Spleen (tissue), 11 donors: ENCODE measurements around the gene NRG3. TPM values are rescaled to one million over a fixed set of nuclear protein-coding genes. Genes with fewer than 3 reads are reported as not detected.

Experiments
- DNase-seq: peaks from one replicate; pipeline ENCODE4 v3.0.0-alpha.2; 2020
- H3K27ac ChIP-seq, 8 donors: fragments of 200-600 bp; sonication (generic) in 7 of 8; 1 replicate in 4 of 8; 2 replicates in 4 of 8; pipeline versions ENCODE4 v1.5.0 to v1.8.0; 2016 to 2021; ENCODE audit warnings: inconsistent platforms in 4 of 8, mild to moderate bottlenecking in 4 of 8, moderate library complexity in 1 of 8
- H3K27me3 ChIP-seq, 7 donors: fragments of 200-600 bp; sonication (generic) in 6 of 7; replicated peaks in 1 of 7; 1 replicate in 4 of 7; 2 replicates in 3 of 7; pipeline versions ENCODE4 v1.5.0 to v1.8.0; 2016 to 2021; ENCODE audit warnings: inconsistent platforms in 3 of 7, mild to moderate bottlenecking in 1 of 7
- H3K36me3 ChIP-seq, 6 donors: fragments of 200-600 bp; sonication (generic) in 5 of 6; 1 replicate in 4 of 6; 2 replicates in 2 of 6; pipeline versions ENCODE4 v1.5.0 to v1.8.0; 2016 to 2021; ENCODE audit warnings: inconsistent platforms in 2 of 6
- H3K4me1 ChIP-seq, 6 donors: fragments of 200-600 bp; sonication (generic) in 5 of 6; 1 replicate in 3 of 6; 2 replicates in 3 of 6; pipeline versions ENCODE4 v1.5.0 to v1.8.0; 2016 to 2021; ENCODE audit warnings: inconsistent platforms in 3 of 6
- H3K4me3 ChIP-seq, 8 donors: fragments of 200-600 bp; sonication (generic) in 7 of 8; 1 replicate in 4 of 8; 2 replicates in 4 of 8; pipeline versions ENCODE4 v1.5.0 to v1.8.0; 2016 to 2021; ENCODE audit warnings: inconsistent platforms in 4 of 8, mild to moderate bottlenecking in 4 of 8, moderate library complexity in 2 of 8
- H3K9me3 ChIP-seq, 8 donors: fragments of 200-600 bp; sonication (generic) in 7 of 8; 1 replicate in 4 of 8; 2 replicates in 4 of 8; pipeline versions ENCODE4 v1.5.0 to v1.8.0; 2016 to 2021; ENCODE audit warnings: inconsistent platforms in 4 of 8
- POLR2A ChIP-seq, 3 donors: fragments of 450-650 bp; IDR thresholded peaks; one replicate each; pipeline ENCODE4 v1.5.1; 2017; ENCODE audit warnings: antibody characterized with exemption in 3 of 3, mild to moderate bottlenecking in 1 of 3
- POLR2AphosphoS5 ChIP-seq, 3 donors: sonication (generic); formaldehyde crosslinking; IDR thresholded peaks; one replicate each; pipeline ENCODE4 v1.5.1; 2017; ENCODE audit warnings: antibody characterized with exemption in 3 of 3
- WGBS, 5 donors: extraction: QIAGEN DNeasy Blood & Tissue Kit in 3 of 5; methylation state at CpG; one replicate each; pipeline versions ENCODE4 v1.1.5 to v1.1.7; 2013 to 2018; 5-methylcytosine and 5-hydroxymethylcytosine counted together
- intact Hi-C: fragments of 100-400 bp; cut with DNase I; formaldehyde crosslinking; loops from one replicate; pipeline ENCODE4 v1.15.0; 2023; ENCODE audit warnings: low total_unique reads
- polyA plus RNA-seq, 3 donors: library from polyadenylated mRNA; stranded (reverse); fragments of 200-250 nt; gene quantifications; one replicate each; pipeline ENCODE4 v1.2.1, GENCODE V29; 2013
- total RNA-seq, 7 donors: library from RNA; depleted of rRNA in 3 of 7; stranded (reverse); fragments of >200 nt in 3 of 7; fragmentation: NEBNext Ultra II Directional in 4 of 7; extraction: Animal tissue kit (Norgen Biotek cat#: 25700) in 4 of 7; gene quantifications; one replicate each; pipeline versions ENCODE4 v1.1.0 to v1.2.1, GENCODE V29; 2016 to 2021
- TF ChIP-seq, protein P1 (sequence below), 11 experiments: fragments of 200-600 bp in 7 of 11; fragments of 450-650 bp in 4 of 11; sonication (generic) in 4 of 11; IDR thresholded peaks in 8 of 11; conservative IDR thresholded peaks in 3 of 11; 1 replicate in 7 of 11; 2 replicates in 4 of 11; pipeline versions ENCODE4 v1.4.0 to v1.8.0; 2016 to 2021; ENCODE audit warnings: antibody characterized with exemption in 11 of 11, inconsistent platforms in 4 of 11, mild to moderate bottlenecking in 1 of 11
- donor health status: healthy with polysubstance abuse.
- donor health status: DM: no; HTN: no; CAD: no; lungs with moderate emphysema.
- donor health status: DM: no; HTN: no; CAD: no.
- donor health status: Bipolar disorder and iron deficiency.
- donor health status: healthy.
- donor health status: DM: no; HTN: no; CAD: no.
- donor health status: DM: yes; HTN: yes; CAD: no.

The NRG3 gene
- total and polyA plus RNA-seq, 10 donors: 0.10 to 0.22 (median 0.21) TPM; not detected in 7

DNA sequence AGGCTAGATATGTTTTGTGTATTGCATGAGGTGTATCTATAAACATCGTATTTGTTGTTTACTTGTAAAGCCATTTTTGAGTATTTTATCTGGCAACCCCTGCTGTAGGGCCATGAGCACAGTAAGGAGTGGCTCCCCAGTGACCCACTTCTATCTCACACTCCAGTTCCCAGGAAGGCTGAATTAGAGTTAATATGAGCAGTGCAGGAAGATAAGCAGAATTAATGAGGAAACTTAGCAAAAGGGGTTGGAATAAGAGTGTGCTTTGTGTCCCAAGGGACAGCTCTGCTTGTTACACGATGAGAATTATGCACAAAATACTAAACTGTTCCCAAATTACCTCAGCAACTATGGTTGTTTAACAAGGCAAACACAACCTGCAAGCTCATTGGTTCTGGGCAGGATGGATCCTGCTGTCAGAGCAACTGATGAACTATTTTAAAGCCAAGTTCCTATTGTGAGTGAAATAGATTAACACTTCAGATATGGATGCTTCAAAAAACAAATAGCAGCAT lies 1005.8 kb downstream of the NRG3 start:
- DNase-seq: no peak
- TF ChIP-seq, protein P1, sequence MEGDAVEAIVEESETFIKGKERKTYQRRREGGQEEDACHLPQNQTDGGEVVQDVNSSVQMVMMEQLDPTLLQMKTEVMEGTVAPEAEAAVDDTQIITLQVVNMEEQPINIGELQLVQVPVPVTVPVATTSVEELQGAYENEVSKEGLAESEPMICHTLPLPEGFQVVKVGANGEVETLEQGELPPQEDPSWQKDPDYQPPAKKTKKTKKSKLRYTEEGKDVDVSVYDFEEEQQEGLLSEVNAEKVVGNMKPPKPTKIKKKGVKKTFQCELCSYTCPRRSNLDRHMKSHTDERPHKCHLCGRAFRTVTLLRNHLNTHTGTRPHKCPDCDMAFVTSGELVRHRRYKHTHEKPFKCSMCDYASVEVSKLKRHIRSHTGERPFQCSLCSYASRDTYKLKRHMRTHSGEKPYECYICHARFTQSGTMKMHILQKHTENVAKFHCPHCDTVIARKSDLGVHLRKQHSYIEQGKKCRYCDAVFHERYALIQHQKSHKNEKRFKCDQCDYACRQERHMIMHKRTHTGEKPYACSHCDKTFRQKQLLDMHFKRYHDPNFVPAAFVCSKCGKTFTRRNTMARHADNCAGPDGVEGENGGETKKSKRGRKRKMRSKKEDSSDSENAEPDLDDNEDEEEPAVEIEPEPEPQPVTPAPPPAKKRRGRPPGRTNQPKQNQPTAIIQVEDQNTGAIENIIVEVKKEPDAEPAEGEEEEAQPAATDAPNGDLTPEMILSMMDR (IDR thresholded peaks at IDR 0.05 in 8 of 11, conservative IDR thresholded peaks at IDR 0.05 in 3 of 11): no peak
- no peak for TF ChIP-seq POLR2AphosphoS5 (IDR thresholded peaks at IDR 0.05)
- TF ChIP-seq POLR2A (IDR thresholded peaks at IDR 0.05): no peak
- WGBS, 5 donors: 62 to 85% (median 79%) methylated on average over 2 of the region's 2 CpGs

DNA sequence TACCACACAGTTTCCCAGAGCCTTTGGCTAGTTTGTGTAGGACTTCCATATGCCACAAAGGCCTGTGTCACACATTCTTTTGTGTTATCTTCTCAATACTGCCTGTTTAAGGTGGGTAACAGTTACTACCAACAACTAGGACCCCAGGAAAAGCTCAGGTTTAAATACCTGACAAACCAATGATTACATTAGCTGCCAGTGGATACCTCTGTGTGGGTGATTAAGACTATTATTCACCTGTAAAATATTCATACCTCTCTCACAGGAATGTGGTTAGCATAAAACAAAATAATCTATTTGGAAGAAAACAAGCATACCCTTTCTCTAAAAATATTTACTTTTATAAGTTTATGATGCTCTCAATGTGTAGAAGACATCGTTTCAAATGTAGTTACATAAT lies 1007.7 kb downstream of the NRG3 start:
- DNase-seq: no peak
- Histone ChIP-seq H3K36me3 (no peaks in the 10 kb centered on the region), H3K27ac (no peak overlapping the region), H3K4me1 (no peaks in the 10 kb centered on the region), H3K9me3 (peaks cover 0 to 4% (median 0%) of the 10 kb centered on the region in 8 donors), H3K4me3 (no peak overlapping the region), H3K27me3 (no peaks in the 10 kb centered on the region)
- WGBS, 5 donors: 67 to 79% (median 68%) methylated on average over 1 of the region's 1 CpG
- intact Hi-C loops: no loop called here
- TF ChIP-seq POLR2AphosphoS5 (IDR thresholded peaks at IDR 0.05) (no peak), POLR2A (IDR thresholded peaks at IDR 0.05) (no peak)
- TF ChIP-seq, protein P1 (IDR thresholded peaks at IDR 0.05 in 8 of 11, conservative IDR thresholded peaks at IDR 0.05 in 3 of 11): no peak

More for the DNA sequence above, 1005.8 kb downstream of the NRG3 start:
- Histone ChIP-seq H3K27ac (no peak overlapping the region), H3K4me1 (no peaks in the 10 kb centered on the region), H3K36me3 (no peaks in the 10 kb centered on the region), H3K4me3 (no peak overlapping the region), H3K27me3 (no peaks in the 10 kb centered on the region), H3K9me3 (no peaks in the 10 kb centered on the region)
- intact Hi-C loops: no loop called here

DNA sequence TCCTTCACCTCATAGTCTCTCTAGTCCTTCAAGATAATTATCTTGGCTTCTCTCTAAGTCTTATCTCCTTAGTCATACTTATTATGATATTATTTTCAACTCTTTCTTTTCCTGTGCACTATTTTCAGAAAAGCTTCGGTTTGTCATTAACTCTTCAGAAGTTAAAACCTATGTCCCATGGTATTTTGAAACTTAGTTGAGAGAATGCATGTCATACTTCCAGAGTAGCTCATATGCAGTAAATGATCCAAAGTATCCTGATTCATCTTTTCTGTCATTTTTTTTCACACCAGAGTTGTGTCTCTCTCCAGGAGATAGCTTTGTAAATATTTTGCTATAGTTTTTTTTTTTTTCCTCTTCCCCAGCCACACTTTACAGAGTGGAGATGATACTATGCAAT lies 1008.6 kb downstream of the NRG3 start:
- no peak for DNase-seq
- no peaks in the 10 kb centered on the region for H3K4me1 ChIP-seq
- intact Hi-C loops: no loop called here
- H3K27ac ChIP-seq: no peak overlapping the region
- no peaks in the 10 kb centered on the region for H3K36me3 ChIP-seq
- H3K9me3 ChIP-seq: peaks cover 0 to 4% (median 0%) of the 10 kb centered on the region in 8 donors
- WGBS, 5 donors: 52 to 70% (median 62%) methylated on average over 1 of the region's 1 CpG
- no peaks in the 10 kb centered on the region for H3K27me3 ChIP-seq
- TF ChIP-seq POLR2AphosphoS5 (IDR thresholded peaks at IDR 0.05) (no peak), POLR2A (IDR thresholded peaks at IDR 0.05) (no peak)
- TF ChIP-seq, protein P1 (IDR thresholded peaks at IDR 0.05 in 8 of 11, conservative IDR thresholded peaks at IDR 0.05 in 3 of 11): no peak
- H3K4me3 ChIP-seq: no peak overlapping the region

DNA sequence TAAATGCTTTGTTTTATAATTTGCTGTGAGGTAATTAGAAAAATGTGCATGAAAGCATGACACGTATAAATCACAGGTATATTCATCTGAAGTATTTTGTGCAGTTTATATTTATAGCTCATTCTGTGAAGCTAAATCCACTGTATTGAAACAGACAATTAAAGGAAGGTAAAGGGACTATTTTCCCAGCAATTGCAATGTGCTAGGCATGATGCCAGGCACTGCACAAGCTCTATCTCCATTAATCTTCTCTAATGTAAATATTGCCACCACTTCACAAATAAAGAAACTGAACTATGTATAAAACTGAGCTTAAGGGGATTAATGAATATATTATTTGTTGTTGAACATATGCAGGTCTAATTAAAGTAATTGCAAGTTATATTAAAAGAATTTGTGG lies 1012.5 kb downstream of the NRG3 start:
- Histone ChIP-seq H3K9me3 (peaks cover 0 to 7% (median 0%) of the 10 kb centered on the region in 8 donors), H3K27ac (no peak overlapping the region), H3K36me3 (no peaks in the 10 kb centered on the region), H3K4me1 (no peaks in the 10 kb centered on the region), H3K27me3 (no peaks in the 10 kb centered on the region), H3K4me3 (no peak overlapping the region)
- WGBS, 5 donors: 59 to 78% (median 74%) methylated on average over 1 of the region's 1 CpG
- TF ChIP-seq POLR2AphosphoS5 (IDR thresholded peaks at IDR 0.05): no peak
- TF ChIP-seq POLR2A (IDR thresholded peaks at IDR 0.05): no peak
- TF ChIP-seq, protein P1 (IDR thresholded peaks at IDR 0.05 in 8 of 11, conservative IDR thresholded peaks at IDR 0.05 in 3 of 11): no peak
- DNase-seq: no peak
- intact Hi-C loops: no loop called here
